CD4-positive, alpha-beta T cell (primary cell): ENCODE data around the gene CA11. TPM values are rescaled to one million over a fixed set of nuclear protein-coding genes. Genes with fewer than 3 reads are reported as not detected.

Experiments
- ATAC-seq: fragments of 200-7000 bp; cut with Tn5 transposase; one replicate; pipeline ENCODE4 v1.10.0; 2022; ENCODE audit warnings: mild to moderate bottlenecking; ENCODE audit not compliant: poor library complexity
- CTCF ChIA-PET: fragments of 350-600 bp; sonication (Branson Sonifier 250); formaldehyde crosslinking; loops from one replicate; lab custom pipeline; 2021; ENCODE audit warnings: antibody characterized with exemption, inconsistent platforms; lab: Charles Lee
- POLR2A ChIA-PET: fragments of 350-600 bp; sonication (Branson Sonifier 250); formaldehyde crosslinking; loops from one replicate; lab custom pipeline; 2021; ENCODE audit warnings: antibody characterized with exemption, inconsistent platforms; lab: Charles Lee
- DNase-seq, 14 experiments: peaks; one replicate each; pipeline ENCODE4 v3.0.0-alpha.2; 2013 to 2020; ENCODE audit warnings: mixed read lengths in 2 of 14
- H3K27ac ChIP-seq, 2 donors: one replicate each; pipeline versions ENCODE4 v1.5.1 to v1.7.0; 2013; ENCODE audit warnings: low read length in 2 of 2, low read depth in 1 of 2, mild to moderate bottlenecking in 1 of 2
- H3K27me3 ChIP-seq, 2 experiments: 1 replicate in 1 of 2; 2 replicates in 1 of 2; pipeline versions ENCODE4 v1.6.1 to v1.7.0; 2013; ENCODE audit warnings: low read length in 2 of 2, control low read depth in 1 of 2, mild to moderate bottlenecking in 1 of 2, moderate library complexity in 1 of 2; ENCODE audit not compliant: insufficient read depth in 2 of 2, control insufficient read depth in 1 of 2
- H3K36me3 ChIP-seq: one replicate; pipeline ENCODE4 v1.6.1; 2013; ENCODE audit warnings: low read length, control low read depth; ENCODE audit not compliant: insufficient read depth
- H3K4me1 ChIP-seq: one replicate; pipeline ENCODE4 v1.6.1; 2013; ENCODE audit warnings: low read length, control low read depth; ENCODE audit not compliant: insufficient read depth
- H3K4me3 ChIP-seq: one replicate; pipeline ENCODE4 v1.5.1; 2013; ENCODE audit warnings: mild to moderate bottlenecking, low read length, moderate library complexity
- H3K9me3 ChIP-seq, 2 experiments: 1 replicate in 1 of 2; 2 replicates in 1 of 2; pipeline versions ENCODE4 v1.6.1 to v1.7.0; 2013; ENCODE audit warnings: low read length in 2 of 2, mild to moderate bottlenecking in 2 of 2, control low read depth in 1 of 2, moderate library complexity in 1 of 2; ENCODE audit not compliant: control insufficient read depth in 1 of 2, insufficient read depth in 1 of 2
- H3K27ac Mint-ChIP-seq: one replicate; pipeline ENCODE4 v1.8.0; 2020; ENCODE audit warnings: mixed read lengths
- H3K27me3 Mint-ChIP-seq: one replicate; pipeline ENCODE4 v1.8.0; 2021; ENCODE audit warnings: mixed read lengths
- H3K36me3 Mint-ChIP-seq: one replicate; pipeline ENCODE4 v1.8.0; 2021; ENCODE audit warnings: low read depth, mixed read lengths
- H3K4me1 Mint-ChIP-seq: one replicate; pipeline ENCODE4 v1.8.0; 2021; ENCODE audit warnings: low read depth, mixed read lengths
- H3K4me3 Mint-ChIP-seq: one replicate; pipeline ENCODE4 v1.8.0; 2020; ENCODE audit warnings: mild to moderate bottlenecking, mixed read lengths
- H3K9me3 Mint-ChIP-seq: one replicate; pipeline ENCODE4 v1.8.0; 2020; ENCODE audit warnings: mixed read lengths
- CTCF ChIP-seq: fragments of 200-600 bp; IDR thresholded peaks from one replicate; pipeline ENCODE4 v1.8.0; 2022; ENCODE audit warnings: antibody characterized with exemption, mild to moderate bottlenecking
- intact Hi-C, 2 experiments: fragments of 100-400 bp; cut with DNase I in 1 of 2; cut with micrococcal nuclease in 1 of 2; formaldehyde crosslinking; loops; one replicate each; pipeline versions ENCODE4 v1.15.1 to v1.9.0; 2023 to 2025; cut with DNase I, micrococcal nuclease
- total RNA-seq, 174 experiments: library from RNA in 2 of 174; stranded (reverse) in 2 of 174; gene quantifications; one replicate each; pipeline ENCODE4 v1.2.3 and lab custom pipeline; 2021 to 2026

The CA11 gene
- total RNA-seq, 2 experiments from 2014 or later, result 11.0 to 12.4 TPM

GRCh38 chr19:48631225-48631624 lies 14.8 kb downstream of the CA11 start:
- DNase-seq, result peak in 1 of 14 experiments; percentile 6
- Histone ChIP-seq H3K36me3 (peaks cover 51% of the 10 kb centered on the region), H3K4me1 (peaks cover 50% of the 10 kb centered on the region), H3K9me3 (no peaks in the 10 kb centered on the region), H3K4me3 (no peak overlapping the region), H3K27ac (peak overlapping the region in 1 of 2 donors; percentile 35), H3K27me3 (no peaks in the 10 kb centered on the region)
- intact Hi-C loops, result loop anchor here in 1 of 2 experiments (10.0 kb wide), 1 partner anchor 1244 kb away; the partner anchor contains the start of genes AKT1S1 and TBC1D17
- H3K27me3 Mint-ChIP-seq, result no peaks in the 10 kb centered on the region
- H3K9me3 Mint-ChIP-seq, result no peaks in the 10 kb centered on the region
- H3K36me3 Mint-ChIP-seq, result peaks cover 68% of the 10 kb centered on the region
- ChIA-PET CTCF (no interaction called here), POLR2A (interaction anchor here (2.0 to 5.0 kb wide), 2 partner anchors 12 to 14 kb away, joined by 13 to 33 read pairs; partner anchors contain the start of genes CA11, RPL18 and SPHK2)
- H3K27ac Mint-ChIP-seq, result peak overlapping the region; percentile 70
- no peak for TF ChIP-seq CTCF
- peaks cover 41% of the 10 kb centered on the region for H3K4me1 Mint-ChIP-seq
- ATAC-seq, result no peak
- no peak overlapping the region for H3K4me3 Mint-ChIP-seq

- Histone ChIP-seq H3K9me3 (no peaks in the 10 kb centered on the region), H3K36me3 (peaks cover 53% of the 10 kb centered on the region), H3K27ac (no peak overlapping the region), H3K4me3 (no peak overlapping the region), H3K4me1 (peaks cover 50% of the 10 kb centered on the region), H3K27me3 (no peaks in the 10 kb centered on the region)
- CTCF ChIA-PET, result no interaction called here
- Mint-ChIP-seq H3K4me1 (peaks cover 39% of the 10 kb centered on the region), H3K36me3 (peaks cover 63% of the 10 kb centered on the region), H3K27me3 (no peaks in the 10 kb centered on the region), H3K4me3 (no peak overlapping the region), H3K9me3 (no peaks in the 10 kb centered on the region), H3K27ac (peak overlapping the region; percentile 73)
- DNase-seq (peak in 1 of 14 experiments; percentile 44), ATAC-seq (no peak)
- TF ChIP-seq CTCF, result no peak
- POLR2A ChIA-PET, result interaction anchor here (1.1 to 5.0 kb wide), 3 partner anchors 8 to 15 kb away, joined by 5 to 33 read pairs (median 13); partner anchors contain the start of genes CA11, RPL18 and SPHK2
- intact Hi-C loops, result loop anchor here in 1 of 2 experiments (10.0 kb wide), 1 partner anchor 1244 kb away; the partner anchor contains the start of genes AKT1S1 and TBC1D17
Measured at GRCh38 chr19:48630296-48631063, 15.5 kb downstream of the CA11 start.

GRCh38 chr19:48629599-48630295 lies 16.2 kb downstream of the CA11 start:
- intact Hi-C loops, result loop anchor here in 1 of 2 experiments (10.0 kb wide), 2 partner anchors 365 to 1245 kb away; partner anchors contain the start of genes AKT1S1, GYS1, RUVBL2 and TBC1D17
- H3K36me3 ChIP-seq, result peaks cover 53% of the 10 kb centered on the region
- CTCF ChIA-PET, result no interaction called here

More at GRCh38 chr19:48629599-48630295, 16.2 kb downstream of the CA11 start:
- peak overlapping the region; percentile 42 for H3K4me3 Mint-ChIP-seq
- peaks cover 40% of the 10 kb centered on the region for H3K4me1 Mint-ChIP-seq
- no peak for TF ChIP-seq CTCF
- DNase-seq (peak in 2 of 14 experiments; percentile 27 to 64), ATAC-seq (peak; percentile 9)
- Histone ChIP-seq H3K9me3 (no peaks in the 10 kb centered on the region), H3K4me3 (no peak overlapping the region), H3K27me3 (no peaks in the 10 kb centered on the region), H3K27ac (no peak overlapping the region), H3K4me1 (peaks cover 46% of the 10 kb centered on the region)
- peaks cover 58% of the 10 kb centered on the region for H3K36me3 Mint-ChIP-seq
- H3K9me3 Mint-ChIP-seq, result no peaks in the 10 kb centered on the region
- H3K27me3 Mint-ChIP-seq, result no peaks in the 10 kb centered on the region
- peak overlapping the region; percentile 73 for H3K27ac Mint-ChIP-seq
- POLR2A ChIA-PET, result interaction anchor here (1.1 to 5.0 kb wide), 3 partner anchors 8 to 16 kb away, joined by 5 to 33 read pairs (median 13); partner anchors contain the start of genes CA11, RPL18 and SPHK2
